Transverse colon (tissue), 4 donors: ENCODE measurements around the gene DRC7.

ENCODE experiments used
- CTCF ChIP-seq, 5 experiments: fragments of 200-600 bp in 3 of 5; fragments of 450-650 bp in 2 of 5; sonication (generic) in 3 of 5; IDR thresholded peaks; 1 replicate in 2 of 5; 2 replicates in 3 of 5; pipeline ENCODE4 v1.5.1; 2016 to 2017; ENCODE audit warnings: antibody characterized with exemption in 5 of 5, inconsistent platforms in 3 of 5, mild to moderate bottlenecking in 2 of 5, moderate library complexity in 1 of 5
- POLR2AphosphoS5 ChIP-seq, 3 donors: sonication (generic); formaldehyde crosslinking; IDR thresholded peaks; one replicate each; pipeline ENCODE4 v1.6.1; 2016; ENCODE audit warnings: antibody characterized with exemption in 3 of 3

DNA sequence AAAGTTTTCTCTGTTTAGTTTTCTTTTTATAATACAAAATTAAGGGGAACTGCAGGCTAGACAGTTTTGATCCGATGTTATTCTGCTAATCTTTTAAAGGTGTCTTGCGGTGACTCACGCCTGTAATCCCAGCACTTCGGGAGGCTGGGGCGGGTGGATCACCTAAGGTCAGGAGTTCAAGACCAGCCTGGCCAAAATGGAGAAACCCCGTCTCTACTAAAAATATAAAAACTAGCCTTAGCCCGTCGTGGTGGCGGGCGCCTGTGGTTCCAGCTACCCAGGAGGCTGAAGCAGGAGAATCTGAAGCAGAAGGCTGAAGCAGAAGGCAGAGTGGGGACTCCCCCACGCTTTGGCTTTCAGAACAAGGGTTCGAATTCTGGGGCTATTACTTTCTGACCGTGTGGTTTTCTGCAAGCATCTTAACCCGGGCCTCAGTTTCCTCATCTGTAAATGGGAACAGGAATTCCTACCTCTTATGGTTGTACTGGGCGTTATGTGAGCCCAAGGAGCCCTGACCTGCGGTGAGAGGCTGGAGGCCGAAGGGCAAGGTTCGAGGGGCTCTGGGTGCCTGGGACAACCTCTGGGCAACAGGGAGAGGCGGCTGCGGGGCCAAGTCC, 39.8 kb downstream of the DRC7 start:
- TF ChIP-seq POLR2AphosphoS5 (IDR thresholded peaks at IDR 0.05) (no peak), CTCF (IDR thresholded peaks at IDR 0.05) (no peak)
